HK-2 (cell line): ENCODE measurements around the gene ADARB2.
"Not testable (repeated sequence)": the region's sequence is repeated elsewhere in the genome, so short reads cannot be mapped to it uniquely, and the experiment has no call there.

Experiments used
- DNase-seq: peaks from one replicate; pipeline ENCODE4 v3.0.0-alpha.2; 2018; ENCODE audit not compliant: unreplicated experiment

ADARB2 gene

DNA sequence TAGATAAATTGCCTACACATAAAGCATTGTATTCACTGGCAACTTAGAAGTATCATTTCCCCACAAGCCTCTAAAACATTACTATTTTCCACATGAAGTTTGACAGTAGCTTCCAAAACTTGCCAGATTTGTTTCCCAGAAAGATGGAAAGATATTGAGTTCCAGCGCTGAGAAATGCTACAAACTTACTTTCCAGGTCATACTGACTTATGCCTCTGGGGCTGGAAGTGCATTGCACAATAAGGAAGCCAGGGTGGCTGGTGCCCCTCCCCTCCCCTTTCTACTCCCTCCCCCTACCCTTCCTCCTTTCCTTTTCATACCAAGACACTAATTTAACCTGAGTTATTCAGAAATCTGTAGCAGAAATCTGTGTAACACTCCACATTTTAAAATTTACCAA, 468.5 kb downstream of the ADARB2 start:
- no peak for DNase-seq

DNA sequence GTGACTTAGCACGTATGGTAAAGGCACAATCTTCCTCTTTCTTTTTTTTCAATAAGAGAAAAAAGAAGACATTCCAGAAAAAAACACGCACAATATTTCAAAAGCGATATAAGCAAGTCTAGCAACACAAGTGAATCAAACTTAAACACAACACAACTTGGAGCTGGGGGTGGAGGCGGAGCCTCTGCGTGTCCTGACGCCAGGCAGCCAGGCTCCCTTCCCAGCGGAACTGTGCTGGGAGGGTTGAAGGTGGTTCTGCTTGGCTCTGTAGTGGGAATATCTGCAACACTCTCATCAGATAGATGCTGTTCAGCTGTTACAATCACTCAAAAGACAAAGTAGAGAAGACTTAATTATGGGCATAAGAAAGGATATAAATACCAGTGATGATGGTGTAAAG, 469.8 kb downstream of the ADARB2 start:
- DNase-seq: no peak

DNA sequence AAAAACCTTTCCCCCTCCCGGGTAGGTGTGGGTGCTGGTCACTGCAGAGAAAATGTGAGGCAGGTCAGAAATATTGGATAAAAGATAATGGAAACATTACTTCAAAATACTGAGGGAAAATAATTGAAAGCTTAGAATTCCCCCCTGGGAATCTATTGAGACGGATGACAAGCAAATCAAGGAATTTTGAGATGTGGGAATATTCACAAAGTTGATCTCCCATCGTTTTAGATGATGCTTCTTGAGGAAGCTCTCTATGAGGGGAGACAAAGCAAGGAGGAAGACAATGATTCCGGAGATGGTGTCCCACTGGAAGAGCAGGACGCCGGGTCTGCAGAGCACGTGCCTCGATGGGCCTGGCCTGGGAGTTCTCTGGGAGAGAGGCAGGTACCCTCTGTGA, 470.2 kb downstream of the ADARB2 start:
- DNase-seq: no peak

DNA sequence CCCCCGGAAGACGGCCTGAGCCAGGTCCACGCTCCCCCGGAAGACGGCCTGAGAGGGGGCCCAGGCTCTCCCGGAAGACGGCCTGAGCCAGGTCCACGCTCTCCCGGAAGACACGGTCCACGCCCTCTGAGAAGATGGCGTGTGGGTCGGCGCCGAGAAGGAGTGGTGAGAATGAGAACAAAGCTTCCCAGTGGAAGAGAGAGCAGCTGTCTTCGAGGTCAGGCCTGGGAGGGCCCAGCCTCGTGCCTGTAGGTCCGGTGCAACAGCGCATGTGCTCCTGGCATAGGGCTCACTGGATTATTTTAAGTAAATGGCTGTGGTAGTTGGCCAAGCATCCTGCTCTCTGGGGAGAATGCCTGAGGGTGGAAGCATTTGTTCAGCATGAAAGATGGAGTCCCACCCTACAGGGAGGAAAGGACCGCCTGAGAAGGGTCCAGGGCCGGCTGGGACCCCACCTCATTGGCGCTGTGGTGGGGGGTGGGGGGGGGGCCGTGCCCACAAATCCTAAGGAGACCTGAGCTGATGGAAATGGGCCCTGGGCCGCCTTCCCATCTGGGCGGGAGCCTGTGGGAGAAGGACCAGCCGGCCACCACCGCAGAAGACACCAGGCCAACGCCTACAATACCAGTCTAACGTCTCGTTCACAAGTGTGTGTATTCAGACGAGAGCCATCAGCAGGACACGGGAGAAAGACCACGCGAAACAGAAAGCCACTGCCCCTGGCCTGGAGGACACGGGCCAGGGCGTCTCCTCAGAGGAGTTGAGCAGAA, 471.1 kb downstream of the ADARB2 start:
- DNase-seq: no peak

- no peak for DNase-seq
Measured at GRCh38 chr10:1264001-1264400, 473.3 kb downstream of the ADARB2 start.

DNA sequence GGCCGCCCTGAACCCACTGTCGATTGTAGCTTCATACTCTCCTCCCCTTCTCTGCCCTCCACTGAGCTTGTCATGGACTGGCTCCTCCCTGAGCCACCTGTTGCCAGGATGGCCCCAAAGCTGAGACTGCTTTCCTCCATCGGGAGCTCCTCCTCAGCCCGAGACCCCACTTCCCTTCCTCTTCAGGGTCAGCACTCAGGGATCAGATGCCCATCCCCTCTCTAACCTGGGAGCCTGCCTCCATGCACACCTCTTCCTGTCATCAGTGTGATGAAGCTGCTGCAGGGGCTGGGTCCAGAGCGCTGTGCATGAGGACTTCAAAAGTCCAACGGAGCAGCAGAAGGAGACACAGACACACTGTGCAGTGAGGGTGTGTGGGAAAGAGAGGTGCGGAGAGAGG, 480.1 kb downstream of the ADARB2 start:
- no peak for DNase-seq

DNA sequence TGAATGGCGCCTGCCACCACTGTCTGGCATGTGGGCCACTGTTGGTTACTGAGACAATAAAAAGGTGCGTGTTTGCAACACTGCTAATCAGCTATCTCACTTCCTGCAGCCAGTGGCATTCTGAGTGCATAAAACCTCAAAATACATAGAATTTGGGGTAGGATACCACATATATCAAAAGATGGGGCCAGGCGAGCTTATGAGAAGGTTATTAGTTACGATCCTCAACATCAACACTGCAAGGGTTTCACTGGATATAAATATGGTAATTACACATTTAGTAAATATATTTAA, 480.9 kb downstream of the ADARB2 start:
- no peak for DNase-seq

DNA sequence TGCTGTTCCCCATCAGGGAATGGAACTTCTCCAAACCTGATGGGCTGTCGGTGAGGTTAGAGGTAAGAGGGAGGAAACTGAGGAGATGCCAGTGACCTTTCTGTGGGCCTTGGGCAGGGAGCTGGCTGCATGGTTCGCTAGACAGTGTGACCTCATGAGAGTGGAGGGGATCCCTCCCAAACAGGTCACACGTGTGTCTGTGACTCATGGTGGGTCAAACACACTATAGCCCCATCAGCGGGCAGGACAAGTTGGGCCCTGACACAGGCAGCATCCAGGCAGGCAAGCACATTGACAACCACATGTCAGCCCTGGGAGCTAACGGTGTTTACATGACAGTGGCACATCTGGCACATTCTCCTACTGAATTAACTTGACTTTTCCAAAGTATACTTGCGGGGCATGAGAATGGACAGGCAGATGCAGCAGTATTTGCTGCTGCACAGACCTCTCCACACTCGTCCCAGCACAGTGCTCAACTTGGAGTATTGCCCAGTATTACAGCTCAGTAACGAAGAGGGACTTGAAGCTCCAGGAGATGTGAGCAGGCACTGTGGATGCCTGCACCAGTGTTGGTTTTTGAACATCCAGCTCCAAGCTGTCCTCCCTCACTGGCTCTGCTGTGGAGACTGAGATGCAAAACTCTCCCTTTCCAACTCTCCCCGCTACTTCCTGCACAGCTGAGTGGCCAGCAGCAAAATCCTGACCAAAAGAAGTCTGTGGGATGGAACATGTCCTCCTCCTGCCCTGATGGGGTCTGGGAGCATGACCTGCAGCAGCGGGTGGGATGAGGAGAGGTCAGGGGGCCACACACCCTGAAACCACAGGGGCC, 481.5 kb downstream of the ADARB2 start:
- DNase-seq: no peak

- DNase-seq: no peak
Measured at GRCh38 chr10:1255118-1255517, 482.2 kb downstream of the ADARB2 start.

- DNase-seq: no peak
Measured at GRCh38 chr10:1253523-1254353, 483.6 kb downstream of the ADARB2 start.

DNA sequence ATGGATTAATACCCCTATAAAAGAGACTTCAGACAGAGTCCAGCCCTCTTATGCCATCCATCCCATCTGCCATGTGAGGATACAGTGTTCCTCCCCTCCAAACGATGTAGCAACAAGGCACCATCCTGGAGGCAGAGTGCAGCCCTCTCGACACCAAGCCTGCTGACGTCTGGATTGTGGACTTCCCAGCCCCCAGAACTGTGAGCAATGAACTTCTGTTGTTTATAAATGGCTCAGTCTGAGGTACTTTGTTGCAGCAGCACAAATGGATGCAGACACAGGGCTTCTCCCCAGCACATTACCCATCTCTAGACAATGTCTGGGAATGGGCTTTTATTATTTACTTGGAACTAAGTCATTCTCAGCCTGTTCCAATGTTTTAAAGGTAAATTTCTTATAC, 485.6 kb downstream of the ADARB2 start:
- DNase-seq: no peak

DNA sequence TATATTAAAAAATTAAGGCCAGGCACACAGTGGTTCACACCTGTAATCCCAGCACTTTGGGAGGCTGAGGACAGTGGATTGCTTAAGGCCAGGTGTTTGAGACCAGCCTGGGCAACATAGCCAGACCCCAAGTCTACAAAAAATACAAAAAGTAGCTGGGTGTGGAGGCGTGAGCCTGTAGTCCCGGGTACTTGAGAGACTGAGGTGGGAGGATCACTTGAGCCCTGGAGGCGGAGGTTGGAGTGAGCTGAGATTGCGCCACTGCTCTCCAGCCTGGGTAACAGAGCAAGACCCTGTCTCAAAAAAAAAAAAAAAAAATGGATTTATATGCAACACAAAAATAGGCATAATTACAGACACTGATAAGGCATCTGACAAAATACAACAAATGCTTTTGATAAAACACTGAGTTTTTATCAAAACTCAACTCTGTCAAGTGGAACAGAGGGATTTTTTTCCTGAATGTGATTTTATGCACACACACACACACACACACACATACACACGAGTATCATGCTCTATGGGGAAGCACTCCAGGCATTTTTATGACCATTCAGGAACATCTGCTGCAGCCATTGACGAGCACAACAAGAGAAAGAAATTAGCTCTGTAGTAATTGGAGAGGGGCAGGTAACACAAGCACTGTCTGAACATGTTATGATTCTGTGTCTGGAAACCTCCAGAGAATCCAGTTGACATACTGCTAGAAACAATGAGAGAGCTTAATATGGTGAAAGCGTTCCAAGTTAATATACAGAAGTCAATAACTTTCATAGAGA, 488.0 kb downstream of the ADARB2 start:
- no peak for DNase-seq

DNA sequence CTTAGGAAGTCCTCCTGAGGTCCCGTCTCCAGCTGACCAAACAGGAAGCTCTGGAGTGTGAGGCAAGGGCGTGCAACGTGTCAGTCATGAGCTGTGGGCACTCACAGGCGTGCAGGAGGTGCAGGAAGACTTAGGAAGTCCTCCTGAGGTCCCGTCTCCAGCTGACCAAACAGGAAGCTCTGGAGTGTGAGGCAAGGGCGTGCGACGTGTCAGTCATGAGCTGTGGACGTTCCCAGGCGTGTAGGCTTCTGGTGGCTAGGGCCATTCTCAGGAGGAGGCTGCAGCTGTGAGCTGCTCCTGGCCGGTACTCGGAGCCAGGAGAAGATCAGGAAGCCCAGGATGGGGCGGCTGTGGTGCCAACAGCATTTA, 489.1 kb downstream of the ADARB2 start:
- not testable (repeated sequence) for DNase-seq

DNA sequence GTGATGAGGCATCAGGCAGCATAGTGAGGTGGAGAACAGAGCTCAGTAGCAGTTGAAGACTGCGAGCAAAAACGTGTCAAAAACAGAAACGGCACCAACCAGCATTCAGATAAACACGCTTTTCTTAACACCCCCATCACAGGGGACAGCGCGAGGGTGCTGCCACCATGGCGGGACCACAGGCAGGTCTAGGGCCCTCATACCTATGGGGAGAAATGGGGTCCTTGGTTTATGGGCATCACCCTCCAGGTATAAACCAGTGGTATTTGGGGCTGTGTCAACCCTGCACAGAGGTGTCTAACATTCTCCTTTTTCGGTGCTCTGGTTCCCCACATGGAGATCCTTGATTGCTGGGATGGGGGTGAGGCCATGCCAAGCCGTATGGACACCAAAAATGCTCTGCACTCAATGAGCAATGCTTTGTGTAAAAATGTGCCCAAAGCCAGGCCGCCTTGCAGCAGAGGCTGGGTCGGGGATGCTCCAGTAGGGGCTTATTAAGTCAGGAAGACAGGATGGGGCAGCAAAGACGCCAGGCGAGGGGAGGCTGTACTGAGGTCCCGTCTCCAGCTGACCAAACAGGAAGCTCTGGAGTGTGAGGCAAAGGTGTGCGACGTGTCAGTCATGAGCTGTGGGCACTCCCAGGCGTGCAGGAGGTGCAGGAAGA, 489.6 kb downstream of the ADARB2 start:
- no peak for DNase-seq

DNA sequence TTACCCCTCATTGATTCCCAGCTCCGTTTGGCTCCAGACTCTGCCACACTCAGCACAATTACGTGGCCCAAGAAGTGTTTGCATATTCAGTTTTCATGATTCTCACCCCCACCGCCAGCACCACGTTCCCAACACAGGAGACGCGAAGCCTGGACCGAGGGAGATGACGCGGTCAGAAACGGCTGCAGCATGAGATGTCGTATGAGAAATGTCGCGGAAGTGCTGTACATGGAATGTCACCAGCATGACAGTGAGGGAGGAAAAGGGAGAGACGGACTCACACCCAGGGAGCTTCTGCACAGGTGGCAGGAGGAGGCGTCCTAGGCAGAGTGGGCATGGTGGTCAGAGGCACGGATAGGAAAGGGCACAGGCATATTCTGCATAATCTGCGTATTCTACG, 492.8 kb downstream of the ADARB2 start:
- no peak for DNase-seq

- DNase-seq: no peak
Measured at GRCh38 chr10:1243486-1244234, 493.7 kb downstream of the ADARB2 start.

DNA sequence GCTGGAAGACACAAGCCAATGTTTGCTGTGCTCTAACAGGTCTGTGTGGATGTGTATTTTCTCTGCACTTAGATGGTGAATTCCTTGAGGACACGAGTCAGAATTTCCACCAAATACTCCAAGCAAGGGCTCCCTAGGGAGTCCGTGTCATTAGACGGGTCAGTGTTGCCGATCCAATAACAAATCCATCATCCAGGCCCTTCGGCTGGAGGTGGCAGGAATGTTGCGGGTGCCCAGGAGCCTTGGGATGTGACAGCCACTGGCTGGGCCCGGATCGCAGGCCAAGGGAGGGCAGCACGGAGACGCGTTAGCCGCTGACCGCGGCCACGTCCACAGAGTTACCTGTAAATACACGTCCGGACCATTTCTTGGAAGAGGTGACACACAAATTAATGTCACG, 494.4 kb downstream of the ADARB2 start:
- no peak for DNase-seq

DNA sequence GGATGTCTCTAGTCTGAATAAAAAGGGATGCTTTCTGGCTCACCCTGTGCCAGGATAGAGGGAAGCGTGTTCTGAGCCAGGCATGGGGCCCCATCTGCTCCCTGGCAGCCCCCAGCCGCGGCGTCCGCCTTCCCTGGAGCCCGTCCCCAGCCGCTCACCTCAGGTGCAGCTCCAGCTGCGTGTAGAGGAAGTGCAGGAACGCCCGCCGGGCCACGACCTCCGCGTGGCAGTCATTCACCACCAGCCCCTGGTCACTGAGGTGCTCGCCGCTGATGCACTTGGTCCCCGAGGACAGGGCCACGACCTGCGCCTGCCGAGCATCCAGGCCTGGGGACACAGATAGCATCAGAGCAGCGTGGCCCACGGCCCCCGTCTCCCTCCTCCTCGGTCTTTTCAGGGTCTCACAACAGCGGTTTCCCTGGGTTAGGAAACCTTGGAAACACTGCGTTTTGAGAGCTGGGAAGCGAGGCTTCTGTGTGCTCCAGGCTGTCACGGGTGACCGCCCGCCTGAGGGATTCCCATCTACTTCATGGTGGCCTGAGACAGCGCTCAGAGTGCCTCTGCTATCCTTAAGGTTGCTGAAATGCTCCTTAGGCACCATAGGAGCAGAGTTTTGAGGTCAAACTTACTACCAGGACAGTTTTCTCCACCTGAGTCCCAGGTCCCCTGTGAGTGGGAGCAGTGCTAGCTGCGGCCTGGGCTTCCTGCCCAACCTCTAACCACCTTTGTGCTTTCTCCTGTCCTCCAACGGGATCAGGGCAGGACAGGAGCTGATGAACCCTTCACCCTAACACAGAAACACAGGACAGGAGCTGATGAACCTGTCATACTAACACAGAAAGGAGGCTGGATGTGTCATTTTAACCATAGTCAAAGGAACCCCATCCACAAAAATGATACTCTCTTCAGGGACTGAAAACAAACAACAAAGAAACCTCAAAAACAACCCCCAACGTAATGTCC, 495.1 kb downstream of the ADARB2 start:
- no peak for DNase-seq

GRCh38 chr10:1241322-1241890, 495.9 kb downstream of the ADARB2 start:
- no peak for DNase-seq
